GM23338 (cell line): ENCODE data around the gene LDHD. TPM values are rescaled to one million over a fixed set of nuclear protein-coding genes. Genes with fewer than 3 reads are reported as not detected.

Experiments used
- ATAC-seq: fragments of 200-7000 bp; cut with Tn5 transposase; 3 replicates; pipeline ENCODE4 v1.9.1; 2020
- DNase-seq: peaks from one replicate; pipeline ENCODE4 v3.0.0-alpha.2; 2015; ENCODE audit warnings: low spot score
- H2AFZ ChIP-seq: fragments of 200-600 bp; sonication (generic); 2 replicates; pipeline ENCODE4 v1.8.0; 2016; ENCODE audit warnings: antibody characterized with exemption, mild to moderate bottlenecking, moderate library complexity
- H3F3A ChIP-seq: fragments of 200-600 bp; sonication (generic); replicated peaks from 2 replicates; pipeline ENCODE4 v1.8.0; 2017; ENCODE audit warnings: antibody characterized with exemption, mixed run types, low read depth
- H3K27ac ChIP-seq: fragments of 200-600 bp; sonication (generic); 2 replicates; pipeline ENCODE4 v1.6.1; 2016; ENCODE audit warnings: low read depth
- H3K27me3 ChIP-seq: fragments of 200-600 bp; sonication (generic); 2 replicates; pipeline ENCODE4 v1.8.0; 2016; ENCODE audit warnings: mild to moderate bottlenecking, mixed run types, moderate library complexity; ENCODE audit not compliant: insufficient read depth
- H3K36me3 ChIP-seq: fragments of 200-600 bp; sonication (generic); 2 replicates; pipeline ENCODE4 v1.8.0; 2016; ENCODE audit warnings: mild to moderate bottlenecking; ENCODE audit not compliant: insufficient read depth
- H3K4me1 ChIP-seq: fragments of 200-600 bp; sonication (generic); 2 replicates; pipeline ENCODE4 v1.8.0; 2016; ENCODE audit warnings: mild to moderate bottlenecking, moderate library complexity; ENCODE audit not compliant: insufficient read depth
- H3K4me2 ChIP-seq: fragments of 200-600 bp; sonication (generic); 2 replicates; pipeline ENCODE4 v1.7.1; 2017; ENCODE audit warnings: mixed run types
- H3K4me3 ChIP-seq: fragments of 200-600 bp; sonication (generic); 2 replicates; pipeline ENCODE4 v1.6.1; 2016; ENCODE audit warnings: mixed run types
- H3K79me2 ChIP-seq: fragments of 200-600 bp; sonication (generic); replicated peaks from 2 replicates; pipeline ENCODE4 v1.8.0; 2017; ENCODE audit warnings: mild to moderate bottlenecking; ENCODE audit not compliant: insufficient read depth
- H3K9me2 ChIP-seq: fragments of 200-600 bp; sonication (generic); 2 replicates; pipeline ENCODE4 v1.8.0; 2017; ENCODE audit not compliant: insufficient read depth
- H4K20me1 ChIP-seq: fragments of 200-600 bp; sonication (generic); replicated peaks from 2 replicates; pipeline ENCODE4 v1.8.0; 2017; ENCODE audit warnings: mild to moderate bottlenecking; ENCODE audit not compliant: insufficient read depth
- H3K27ac Mint-ChIP-seq: 2 replicates; pipeline ENCODE4 v1.8.0; 2020; ENCODE audit warnings: inconsistent platforms, mild to moderate bottlenecking, moderate library complexity, mixed read lengths
- H3K27me3 Mint-ChIP-seq: 3 replicates; pipeline ENCODE4 v1.8.0; 2022; ENCODE audit warnings: low read depth, mild to moderate bottlenecking, moderate library complexity, mixed read lengths, inconsistent platforms; ENCODE audit not compliant: insufficient read depth, poor library complexity
- H3K36me3 Mint-ChIP-seq: 3 replicates; pipeline ENCODE4 v1.8.0; 2021; ENCODE audit warnings: low read depth, mild to moderate bottlenecking, inconsistent platforms, moderate library complexity, mixed read lengths
- H3K4me1 Mint-ChIP-seq: 3 replicates; pipeline ENCODE4 v1.8.0; 2020; ENCODE audit warnings: mild to moderate bottlenecking, inconsistent platforms, mixed read lengths
- H3K4me3 Mint-ChIP-seq: 3 replicates; pipeline ENCODE4 v1.8.0; 2021; ENCODE audit warnings: moderate library complexity, mild to moderate bottlenecking, inconsistent platforms, mixed read lengths
- H3K9me3 Mint-ChIP-seq: 3 replicates; pipeline ENCODE4 v1.8.0; 2020; ENCODE audit warnings: moderate library complexity, mild to moderate bottlenecking, inconsistent platforms, mixed read lengths
- CREB1 ChIP-seq: fragments of 250-450 bp; sonication (Bioruptor Pico); IDR thresholded peaks from 2 replicates; pipeline ENCODE4 v1.5.0; 2020; ENCODE audit warnings: low read depth, mild to moderate bottlenecking, moderate library complexity
- CTCF ChIP-seq, 2 experiments: fragments of 200-600 bp in 1 of 2; sonication (generic) in 1 of 2; conservative IDR thresholded peaks; 2 replicates each; pipeline versions ENCODE4 v1.5.1 to v1.6.1; 2016 to 2017; ENCODE audit warnings: antibody characterized with exemption in 2 of 2, low read depth in 2 of 2, mild to moderate bottlenecking in 2 of 2, moderate library complexity in 1 of 2
- EZH2 ChIP-seq: fragments of 200-600 bp; sonication (generic); IDR thresholded peaks from one replicate; pipeline ENCODE4 v1.8.0; 2017; ENCODE audit warnings: antibody characterized with exemption, mild to moderate bottlenecking, low read depth; ENCODE audit not compliant: unreplicated experiment
- NANOG ChIP-seq: IDR thresholded peaks from 2 replicates; pipeline ENCODE4 v1.6.1; 2016; ENCODE audit warnings: antibody characterized with exemption, borderline replicate concordance
- POLR2AphosphoS5 ChIP-seq: IDR thresholded peaks from 2 replicates; pipeline ENCODE4 v1.6.1; 2016; ENCODE audit warnings: antibody characterized with exemption, low read depth
- REST ChIP-seq: IDR thresholded peaks from one replicate; pipeline ENCODE4 v1.6.1; 2018; ENCODE audit warnings: antibody characterized with exemption; ENCODE audit not compliant: unreplicated experiment
- ZNF331 ChIP-seq: fragments of 250-450 bp; sonication (Bioruptor Pico); IDR thresholded peaks from 2 replicates; pipeline ENCODE4 v1.5.0; 2020; ENCODE audit warnings: low read depth, mild to moderate bottlenecking, moderate library complexity
- polyA plus RNA-seq: library from polyadenylated mRNA; unstranded; fragments of >200 nt; fragmentation: Nextera tagmentation; extraction: Ambion mirVana; gene quantifications from 2 replicates; pipeline ENCODE4 v1.2.1, GENCODE V29; 2016
- total RNA-seq: library from RNA; depleted of rRNA; stranded (reverse); fragments of >200 nt; shearing (Covaris generic); gene quantifications from 2 replicates; pipeline ENCODE4 v1.2.3, GENCODE V29; 2014

LDHD gene
- total and polyA plus RNA-seq, 2 experiments from 2014 or later, result 5.0 to 7.7 TPM

DNA sequence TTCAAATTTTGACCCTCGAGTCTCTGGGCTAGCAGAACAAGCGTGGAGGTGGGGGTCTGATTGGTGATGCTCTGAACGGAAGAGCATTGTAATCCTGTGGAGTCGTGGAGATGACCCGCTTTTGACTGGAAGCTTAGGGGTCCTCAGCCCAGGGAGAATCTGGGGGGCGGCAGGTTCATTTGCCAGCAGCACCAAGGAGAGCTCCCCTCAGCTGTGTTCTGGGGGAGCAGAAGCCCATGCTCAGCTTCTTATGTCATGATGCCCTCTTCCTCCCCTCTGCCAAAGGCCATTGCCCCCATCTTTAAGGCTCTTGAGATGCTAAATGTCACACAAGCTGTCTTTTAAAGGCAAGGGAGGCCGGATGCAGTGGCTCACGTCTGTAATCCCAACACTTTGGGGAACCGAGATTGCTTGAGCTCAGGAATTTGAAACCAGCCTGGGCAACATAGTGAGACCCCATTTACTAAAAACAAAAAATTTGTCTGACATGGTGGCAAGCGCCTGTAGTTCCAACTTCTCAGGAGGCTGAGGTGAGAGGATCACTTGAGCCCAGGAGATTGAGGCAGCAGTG, 19.3 kb downstream of the LDHD start:
- Histone ChIP-seq H3K27ac (no peak overlapping the region), H2AFZ (no peak overlapping the region), H3K79me2 (peaks cover 14% of the 10 kb centered on the region), H3K36me3 (no peaks in the 10 kb centered on the region), H3K9me2 (no peaks in the 10 kb centered on the region), H4K20me1 (peaks cover 3% of the 10 kb centered on the region; the same call in 1 of the 2 replicates), H3F3A (peaks cover 2% of the 10 kb centered on the region; the same call in 1 of the 2 replicates), H3K4me3 (no peak overlapping the region), H3K4me1 (peaks cover 41% of the 10 kb centered on the region), H3K4me2 (no peak overlapping the region), H3K27me3 (no peaks in the 10 kb centered on the region)
- Mint-ChIP-seq H3K27me3 (peaks cover 21% of the 10 kb centered on the region), H3K4me3 (peak overlapping the region; percentile 17; the same call in 1 of the 3 replicates), H3K9me3 (no peaks in the 10 kb centered on the region), H3K27ac (no peak overlapping the region), H3K36me3 (peaks cover 2% of the 10 kb centered on the region; the same call in 1 of the 3 replicates), H3K4me1 (peaks cover 63% of the 10 kb centered on the region)
- peak; percentile 2; the same call in 2 of the 3 replicates for ATAC-seq
- no peak for DNase-seq
- TF ChIP-seq NANOG, result no peak
- TF ChIP-seq POLR2AphosphoS5, result no peak
- no peak for TF ChIP-seq CREB1
- TF ChIP-seq REST, result peak; percentile 70
- TF ChIP-seq CTCF (conservative IDR thresholded peaks at IDR 0.05; ENCODE audit: low read depth in 2 of 2), result no peak
- no peak for TF ChIP-seq ZNF331 (CRISPR knock-in tag)
- TF ChIP-seq EZH2, result no peak

DNA sequence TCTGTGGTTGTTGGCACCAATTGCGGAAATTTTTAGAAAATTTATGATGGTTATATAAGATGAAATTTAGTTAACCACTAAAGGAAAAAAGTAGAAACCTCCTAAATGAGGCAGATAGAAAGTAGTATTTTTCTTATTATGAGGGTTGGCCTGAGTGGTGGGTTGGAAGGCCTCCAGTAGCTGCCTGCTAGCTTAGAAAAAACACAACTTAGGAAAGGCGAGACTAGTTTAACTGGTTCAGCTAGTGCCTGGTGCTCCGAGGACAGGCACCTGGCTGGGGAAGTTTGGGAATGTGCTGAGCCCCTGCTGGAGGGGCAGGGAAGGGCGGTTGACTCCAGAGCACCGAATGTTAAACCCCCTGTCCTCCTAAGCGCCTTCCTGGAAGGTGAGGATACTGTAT, 19.9 kb downstream of the LDHD start:
- DNase-seq (peak; percentile 94), ATAC-seq (peak; percentile 81)
- H3K4me3 Mint-ChIP-seq, result peak overlapping the region; percentile 17; the same call in 2 of the 3 replicates
- H3K4me2 ChIP-seq, result peak overlapping the region; percentile 31
- peaks cover 19% of the 10 kb centered on the region for H3K79me2 ChIP-seq
- no peak overlapping the region for H2AFZ ChIP-seq
- no peaks in the 10 kb centered on the region for H3K9me3 Mint-ChIP-seq
- peaks cover 3% of the 10 kb centered on the region; the same call in 1 of the 2 replicates for H4K20me1 ChIP-seq
- peak overlapping the region; percentile 71; the same call in 1 of the 2 replicates for H3K27ac Mint-ChIP-seq
- peak overlapping the region; percentile 62 for H3K27ac ChIP-seq
- peaks cover 47% of the 10 kb centered on the region for H3K4me1 ChIP-seq
- H3K4me3 ChIP-seq, result no peak overlapping the region
- peaks cover 2% of the 10 kb centered on the region; the same call in 1 of the 2 replicates for H3F3A ChIP-seq
- H3K4me1 Mint-ChIP-seq, result peaks cover 65% of the 10 kb centered on the region
- H3K36me3 ChIP-seq, result no peaks in the 10 kb centered on the region
- H3K36me3 Mint-ChIP-seq, result peaks cover 2% of the 10 kb centered on the region; the same call in 1 of the 3 replicates
- H3K27me3 ChIP-seq, result no peaks in the 10 kb centered on the region
- peaks cover 20% of the 10 kb centered on the region for H3K27me3 Mint-ChIP-seq
- H3K9me2 ChIP-seq, result no peaks in the 10 kb centered on the region
- peak; percentile 47 to 59 for TF ChIP-seq CTCF (conservative IDR thresholded peaks at IDR 0.05; ENCODE audit: low read depth in 2 of 2)
